Measurements from ENCODE around the gene CRPPA.

Gene CRPPA

GRCh38 chr7:16422917-16423316 is 1.6 kb upstream of the CRPPA start:
- peak overlapping the region; percentile 45 for H2BK120ac ChIP-seq (ENCODE audit: insufficient read depth, low read length, poor library complexity)
- no peaks in the 10 kb centered on the region for H3K9me3 ChIP-seq (ENCODE audit: insufficient read depth, low read depth, low read length)
- H3K4ac ChIP-seq (ENCODE audit: low read depth, low read length), result no peak overlapping the region
- peaks cover 16% of the 10 kb centered on the region for H3K79me1 ChIP-seq (ENCODE audit: low read length)
- no peak for DNase-seq
- H3K27me3 ChIP-seq (ENCODE audit: insufficient read depth, low read length), result no peaks in the 10 kb centered on the region
- no peak overlapping the region for H4K12ac ChIP-seq (ENCODE audit: low read depth, low read length)
- no CpG with 5 or more reads among the region's 3 CpGs for WGBS (ENCODE audit: extremely low coverage, insufficient coverage, insufficient read length)
- H2AK5ac ChIP-seq (ENCODE audit: low read length), result no peak overlapping the region
- H3K14ac ChIP-seq (ENCODE audit: low read length), result no peak overlapping the region
- H4K8ac ChIP-seq (ENCODE audit: low read depth, low read length), result no peak overlapping the region
- H3K4me3 ChIP-seq (ENCODE audit: low read depth, low read length), result no peak overlapping the region
- no peak overlapping the region for H3K9ac ChIP-seq (ENCODE audit: low read length)
- H3K23ac ChIP-seq (ENCODE audit: low read length), result no peak overlapping the region
- H4K91ac ChIP-seq (ENCODE audit: low read depth, low read length), result peak overlapping the region; percentile 43
- no peaks in the 10 kb centered on the region for H3K36me3 ChIP-seq (ENCODE audit: control insufficient read depth in 1 of 2, insufficient read depth in 2 of 2, low read length in 2 of 2)
- peak overlapping the region; percentile 77 for H2BK12ac ChIP-seq (ENCODE audit: low read length)
- no peak overlapping the region for H3K4me2 ChIP-seq (ENCODE audit: low read length)
- peak overlapping the region; percentile 12 for H3K27ac ChIP-seq (ENCODE audit: low read depth, low read length)
- peak overlapping the region; percentile 46 for H2BK5ac ChIP-seq (ENCODE audit: low read depth, low read length, poor library complexity)
- H3K79me2 ChIP-seq (ENCODE audit: control insufficient read depth, insufficient read depth, low read length, poor library complexity), result peaks cover 9% of the 10 kb centered on the region
- peaks cover 4 to 9% of the 10 kb centered on the region in 2 experiments for H3K4me1 ChIP-seq (ENCODE audit: control insufficient read depth in 1 of 2, insufficient read depth in 2 of 2, low read length in 2 of 2)
- peak overlapping the region; percentile 46 for H3K18ac ChIP-seq (ENCODE audit: low read length)
- H2AFZ ChIP-seq (ENCODE audit: insufficient read depth, low read length, poor library complexity), result no peak overlapping the region

- no peak overlapping the region for H4K12ac ChIP-seq (ENCODE audit: low read depth, low read length)
- no peak overlapping the region for H4K8ac ChIP-seq (ENCODE audit: low read depth, low read length)
- DNase-seq, result peak; percentile 22 to 94
These were observed 731 bp upstream of the CRPPA start for GRCh38 chr7:16422103-16422435.

GRCh38 chr7:16420649-16421332 is 547 bp downstream of the CRPPA start:
- H2AK5ac ChIP-seq (ENCODE audit: low read length), result peak overlapping the region; percentile 59
- peak overlapping the region; percentile 96 for H4K91ac ChIP-seq (ENCODE audit: low read depth, low read length)
- H3K79me1 ChIP-seq (ENCODE audit: low read length), result peaks cover 16% of the 10 kb centered on the region
- H3K4me1 ChIP-seq (ENCODE audit: control insufficient read depth in 1 of 2, insufficient read depth in 2 of 2, low read length in 2 of 2), result peaks cover 4 to 9% of the 10 kb centered on the region in 2 experiments
- peak overlapping the region; percentile 74 for H3K4me3 ChIP-seq (ENCODE audit: low read depth, low read length)
- peak overlapping the region; percentile 97 for H3K14ac ChIP-seq (ENCODE audit: low read length)
- H3K79me2 ChIP-seq (ENCODE audit: control insufficient read depth, insufficient read depth, low read length, poor library complexity), result peaks cover 9% of the 10 kb centered on the region
- peak overlapping the region; percentile 99 for H3K18ac ChIP-seq (ENCODE audit: low read length)
- H4K12ac ChIP-seq (ENCODE audit: low read depth, low read length), result peak overlapping the region; percentile 99
- peak overlapping the region; percentile 41 for H2BK12ac ChIP-seq (ENCODE audit: low read length)
- H3K27ac ChIP-seq (ENCODE audit: low read depth, low read length), result peak overlapping the region; percentile 95
- DNase-seq, result peak; percentile 66 to 94
- H3K9ac ChIP-seq (ENCODE audit: low read length), result peak overlapping the region; percentile 74
- H3K27me3 ChIP-seq (ENCODE audit: insufficient read depth, low read length), result no peaks in the 10 kb centered on the region
- H3K23ac ChIP-seq (ENCODE audit: low read length), result no peak overlapping the region
- peak overlapping the region; percentile 86 for H3K4me2 ChIP-seq (ENCODE audit: low read length)
- peak overlapping the region; percentile 98 for H2AFZ ChIP-seq (ENCODE audit: insufficient read depth, low read length, poor library complexity)
- peak overlapping the region; percentile 98 for H2BK120ac ChIP-seq (ENCODE audit: insufficient read depth, low read length, poor library complexity)
- peak overlapping the region; percentile 94 for H3K4ac ChIP-seq (ENCODE audit: low read depth, low read length)
- no peaks in the 10 kb centered on the region for H3K36me3 ChIP-seq (ENCODE audit: control insufficient read depth in 1 of 2, insufficient read depth in 2 of 2, low read length in 2 of 2)
- H4K8ac ChIP-seq (ENCODE audit: low read depth, low read length), result peak overlapping the region; percentile 99
- peak overlapping the region; percentile 96 for H2BK5ac ChIP-seq (ENCODE audit: low read depth, low read length, poor library complexity)
- no CpG with 5 or more reads among the region's 56 CpGs for WGBS (ENCODE audit: extremely low coverage, insufficient coverage, insufficient read length)
- no peaks in the 10 kb centered on the region for H3K9me3 ChIP-seq (ENCODE audit: insufficient read depth, low read depth, low read length)

More at GRCh38 chr7:16422103-16422435, 731 bp upstream of the CRPPA start:
- peak overlapping the region; percentile 86 for H3K4me2 ChIP-seq (ENCODE audit: low read length)
- no peak overlapping the region for H2AFZ ChIP-seq (ENCODE audit: insufficient read depth, low read length, poor library complexity)
- H3K27ac ChIP-seq (ENCODE audit: low read depth, low read length), result peak overlapping the region; percentile 95
- no peak overlapping the region for H3K9ac ChIP-seq (ENCODE audit: low read length)
- H2BK12ac ChIP-seq (ENCODE audit: low read length), result no peak overlapping the region
- H3K36me3 ChIP-seq (ENCODE audit: control insufficient read depth in 1 of 2, insufficient read depth in 2 of 2, low read length in 2 of 2), result no peaks in the 10 kb centered on the region
- H3K9me3 ChIP-seq (ENCODE audit: insufficient read depth, low read depth, low read length), result no peaks in the 10 kb centered on the region
- H2AK5ac ChIP-seq (ENCODE audit: low read length), result no peak overlapping the region
- H3K18ac ChIP-seq (ENCODE audit: low read length), result no peak overlapping the region
- no peak overlapping the region for H2BK5ac ChIP-seq (ENCODE audit: low read depth, low read length, poor library complexity)
- H3K4me1 ChIP-seq (ENCODE audit: control insufficient read depth in 1 of 2, insufficient read depth in 2 of 2, low read length in 2 of 2), result peaks cover 4 to 9% of the 10 kb centered on the region in 2 experiments
- no peak overlapping the region for H3K4me3 ChIP-seq (ENCODE audit: low read depth, low read length)
- H3K79me2 ChIP-seq (ENCODE audit: control insufficient read depth, insufficient read depth, low read length, poor library complexity), result peaks cover 9% of the 10 kb centered on the region
- no peak overlapping the region for H4K91ac ChIP-seq (ENCODE audit: low read depth, low read length)
- H3K4ac ChIP-seq (ENCODE audit: low read depth, low read length), result no peak overlapping the region
- H3K23ac ChIP-seq (ENCODE audit: low read length), result no peak overlapping the region
- peaks cover 16% of the 10 kb centered on the region for H3K79me1 ChIP-seq (ENCODE audit: low read length)
- WGBS (ENCODE audit: extremely low coverage, insufficient coverage, insufficient read length), result no CpG with 5 or more reads among the region's 1 CpG
- H3K27me3 ChIP-seq (ENCODE audit: insufficient read depth, low read length), result no peaks in the 10 kb centered on the region
- H3K14ac ChIP-seq (ENCODE audit: low read length), result no peak overlapping the region
- H2BK120ac ChIP-seq (ENCODE audit: insufficient read depth, low read length, poor library complexity), result no peak overlapping the region

GRCh38 chr7:16420329-16420648 is 1.0 kb downstream of the CRPPA start:
- no peak overlapping the region for H2BK5ac ChIP-seq (ENCODE audit: low read depth, low read length, poor library complexity)
- H2BK120ac ChIP-seq (ENCODE audit: insufficient read depth, low read length, poor library complexity), result no peak overlapping the region
- DNase-seq, result no peak
- no peaks in the 10 kb centered on the region for H3K36me3 ChIP-seq (ENCODE audit: control insufficient read depth in 1 of 2, insufficient read depth in 2 of 2, low read length in 2 of 2)
- H2AK5ac ChIP-seq (ENCODE audit: low read length), result no peak overlapping the region
- peaks cover 9% of the 10 kb centered on the region for H3K79me2 ChIP-seq (ENCODE audit: control insufficient read depth, insufficient read depth, low read length, poor library complexity)
- peak overlapping the region; percentile 98 for H2AFZ ChIP-seq (ENCODE audit: insufficient read depth, low read length, poor library complexity)
- no peak overlapping the region for H3K23ac ChIP-seq (ENCODE audit: low read length)
- H3K27ac ChIP-seq (ENCODE audit: low read depth, low read length), result no peak overlapping the region
- no peaks in the 10 kb centered on the region for H3K9me3 ChIP-seq (ENCODE audit: insufficient read depth, low read depth, low read length)
- H4K12ac ChIP-seq (ENCODE audit: low read depth, low read length), result no peak overlapping the region
- no peaks in the 10 kb centered on the region for H3K27me3 ChIP-seq (ENCODE audit: insufficient read depth, low read length)
- H3K79me1 ChIP-seq (ENCODE audit: low read length), result peaks cover 16% of the 10 kb centered on the region
- WGBS (ENCODE audit: extremely low coverage, insufficient coverage, insufficient read length), result no CpG with 5 or more reads among the region's 3 CpGs
- no peak overlapping the region for H3K14ac ChIP-seq (ENCODE audit: low read length)
- H3K4me2 ChIP-seq (ENCODE audit: low read length), result peak overlapping the region; percentile 86
- no peak overlapping the region for H4K91ac ChIP-seq (ENCODE audit: low read depth, low read length)
- no peak overlapping the region for H3K4ac ChIP-seq (ENCODE audit: low read depth, low read length)
- H2BK12ac ChIP-seq (ENCODE audit: low read length), result no peak overlapping the region
- no peak overlapping the region for H3K18ac ChIP-seq (ENCODE audit: low read length)
- no peak overlapping the region for H4K8ac ChIP-seq (ENCODE audit: low read depth, low read length)
- no peak overlapping the region for H3K4me3 ChIP-seq (ENCODE audit: low read depth, low read length)
- H3K4me1 ChIP-seq (ENCODE audit: control insufficient read depth in 1 of 2, insufficient read depth in 2 of 2, low read length in 2 of 2), result peaks cover 4 to 9% of the 10 kb centered on the region in 2 experiments
- no peak overlapping the region for H3K9ac ChIP-seq (ENCODE audit: low read length)
